TTC549 (cell line): ENCODE results near the gene CCNT1.
"Not testable (repeated sequence)": the region's sequence is repeated elsewhere in the genome, so short reads cannot be mapped to it uniquely, and the experiment has no call there.

ENCODE experiments used
- FAIRE-seq: peaks from 2 replicates; lab custom pipeline; 2012; peaks lifted over from hg19 to GRCh38; lab: Jason Lieb, UNC

CCNT1 gene

GRCh38 chr12:48690990-48691389 is 25.5 kb downstream of the CCNT1 start:
- FAIRE-seq, result no peak

- FAIRE-seq, result no peak
Observed at GRCh38 chr12:48690436-48690835, 26.1 kb downstream of the CCNT1 start.

DNA sequence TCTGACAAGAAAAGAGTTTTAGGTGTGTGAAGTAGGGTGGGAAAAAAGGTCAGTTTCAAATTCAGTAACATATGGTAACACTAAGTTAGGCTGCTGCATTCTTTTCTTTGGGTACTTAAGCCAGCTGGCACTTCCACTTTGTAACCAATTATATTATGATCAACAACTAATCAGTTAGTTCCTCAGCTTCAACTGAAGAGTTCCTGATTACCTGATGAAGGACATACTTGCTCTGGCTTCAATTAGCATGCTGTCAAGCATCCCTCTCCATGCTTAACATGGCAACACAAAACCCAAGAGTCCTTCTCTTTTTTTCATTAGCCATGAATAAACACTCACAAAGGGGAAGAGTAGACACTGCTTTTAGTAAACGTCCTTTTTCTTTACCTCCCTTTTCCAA is 27.7 kb downstream of the CCNT1 start:
- FAIRE-seq, result no peak

DNA sequence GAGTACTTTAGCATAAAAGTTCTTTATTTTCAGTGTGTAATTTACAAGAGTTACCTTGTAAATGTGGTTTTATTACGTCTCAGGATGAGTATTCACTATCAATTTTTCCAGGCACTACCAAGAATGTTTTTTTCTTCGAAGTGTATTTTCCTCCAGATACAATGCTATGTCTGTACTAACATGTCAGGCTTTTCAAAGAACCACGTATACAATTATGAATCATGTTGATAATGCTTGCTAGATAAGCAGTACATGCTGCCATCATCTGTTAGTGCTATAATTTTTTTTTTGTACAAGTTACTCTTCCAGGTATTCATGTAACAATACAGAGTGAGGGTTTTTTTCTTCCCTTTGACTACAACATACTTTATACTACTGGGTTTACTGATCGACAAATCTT is 28.9 kb downstream of the CCNT1 start:
- FAIRE-seq, result no peak

DNA sequence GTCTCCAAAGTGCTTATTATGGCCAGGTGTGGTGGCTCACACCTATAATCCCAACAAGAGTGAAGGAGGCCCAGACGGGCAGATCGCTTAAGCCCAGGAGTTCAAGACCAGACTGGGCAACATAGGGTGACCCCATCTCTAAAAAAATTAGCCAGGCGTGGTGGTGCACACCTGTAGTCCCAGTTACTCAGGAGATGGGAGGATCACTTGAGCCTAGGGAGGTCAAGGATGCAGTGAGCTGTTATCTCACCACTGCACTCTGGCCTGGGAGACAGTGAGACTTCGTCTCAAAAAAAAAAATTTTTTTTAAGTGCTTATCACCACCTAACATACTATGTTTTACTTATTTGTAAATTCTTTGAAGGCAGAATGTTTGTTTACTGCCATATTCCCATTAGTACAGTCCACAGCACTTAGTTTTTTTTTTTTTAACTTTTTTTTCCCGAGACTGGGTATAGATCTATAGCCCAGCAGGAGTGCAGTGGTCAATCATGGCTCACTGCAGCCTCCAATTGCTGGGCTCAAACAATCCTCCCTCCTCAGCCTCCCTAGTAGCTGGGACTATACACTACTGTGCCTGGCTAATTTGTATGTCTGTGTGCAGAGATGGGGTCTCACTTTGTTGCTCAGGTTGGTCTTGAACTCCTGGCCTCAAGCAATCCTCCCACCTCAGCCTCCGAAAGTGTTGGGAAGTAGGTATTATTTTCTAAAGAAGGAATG is 29.7 kb downstream of the CCNT1 start:
- no peak for FAIRE-seq

GRCh38 chr12:48686037-48686595 is 30.4 kb downstream of the CCNT1 start:
- FAIRE-seq, result no peak

GRCh38 chr12:48683534-48683933 is 33.0 kb downstream of the CCNT1 start:
- no peak for FAIRE-seq

GRCh38 chr12:48682927-48683326 is 33.6 kb downstream of the CCNT1 start:
- no peak for FAIRE-seq

GRCh38 chr12:48682533-48682905 is 34.0 kb downstream of the CCNT1 start:
- FAIRE-seq, result not testable (repeated sequence)

- FAIRE-seq, result peak; percentile 78
Observed at GRCh38 chr12:48681710-48682532, 34.6 kb downstream of the CCNT1 start, which contains the start of gene KANSL2. Gene KANSL2 (minus strand): TSS chr12:48682238. CDS start chr12:48681632, 606 bp downstream.

DNA sequence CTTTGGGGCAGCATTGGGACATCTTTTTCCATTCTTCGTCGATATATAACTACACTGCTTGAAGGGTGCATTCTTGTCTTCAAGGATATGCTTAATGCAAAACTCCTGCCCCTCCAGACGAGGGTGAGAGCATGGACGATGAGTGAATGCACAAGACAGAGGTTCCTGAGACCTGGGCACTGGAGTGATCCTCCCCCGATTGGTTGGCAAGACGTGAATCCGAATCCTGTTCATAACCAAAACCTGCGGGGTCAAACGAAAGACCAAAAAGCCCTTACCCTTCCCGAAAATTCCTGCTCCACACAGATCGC is 35.2 kb downstream of the CCNT1 start:
- FAIRE-seq, result no peak

- FAIRE-seq, result no peak
Observed at GRCh38 chr12:48680861-48681260, 35.6 kb downstream of the CCNT1 start.

- no peak for FAIRE-seq
Observed at GRCh38 chr12:48678551-48679185, 37.8 kb downstream of the CCNT1 start.

GRCh38 chr12:48671231-48671856 is 45.2 kb downstream of the CCNT1 start:
- no peak for FAIRE-seq

- no peak for FAIRE-seq
Observed at GRCh38 chr12:48668996-48669395, 47.5 kb downstream of the CCNT1 start.

DNA sequence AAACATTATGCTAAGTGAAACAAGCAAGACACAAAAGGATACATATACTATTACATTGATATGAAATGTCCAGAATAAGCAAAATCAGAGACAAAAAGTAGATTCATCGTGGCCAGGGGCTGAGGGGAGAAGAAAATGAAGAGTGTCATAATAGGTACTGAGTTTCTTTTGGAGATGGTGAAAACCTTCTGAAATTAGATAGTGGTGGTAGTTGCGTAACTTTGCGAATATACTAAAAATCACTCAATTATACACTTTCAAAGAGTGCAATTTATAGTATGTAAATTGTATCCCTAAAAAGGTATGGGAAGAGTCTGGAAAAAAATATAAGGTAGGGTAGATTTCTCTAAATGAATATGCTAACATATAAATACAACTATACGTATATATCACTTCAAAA is 56.6 kb downstream of the CCNT1 start:
- no peak for FAIRE-seq

- FAIRE-seq, result no peak
Observed at GRCh38 chr12:48651681-48652080, 64.8 kb downstream of the CCNT1 start.

DNA sequence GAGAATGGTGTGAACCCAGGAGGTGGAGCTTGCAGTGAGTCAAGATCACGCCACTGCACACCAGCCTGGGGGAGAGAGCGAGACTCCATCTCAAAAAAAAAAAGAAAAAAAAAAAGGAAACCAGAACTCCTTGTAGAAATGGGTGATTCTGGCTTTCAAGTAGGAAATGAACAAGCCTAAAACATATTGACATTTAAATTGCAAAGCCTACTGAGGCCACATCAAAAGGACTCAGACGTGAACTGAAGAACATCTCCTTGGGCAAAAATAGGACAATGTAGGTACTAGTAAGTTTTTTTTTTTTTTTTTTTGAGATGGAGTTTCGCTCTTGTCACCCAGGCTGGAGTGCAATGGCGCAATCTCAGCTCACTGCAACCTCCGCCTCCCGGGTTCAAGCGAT is 71.2 kb downstream of the CCNT1 start:
- FAIRE-seq, result not testable (repeated sequence)

DNA sequence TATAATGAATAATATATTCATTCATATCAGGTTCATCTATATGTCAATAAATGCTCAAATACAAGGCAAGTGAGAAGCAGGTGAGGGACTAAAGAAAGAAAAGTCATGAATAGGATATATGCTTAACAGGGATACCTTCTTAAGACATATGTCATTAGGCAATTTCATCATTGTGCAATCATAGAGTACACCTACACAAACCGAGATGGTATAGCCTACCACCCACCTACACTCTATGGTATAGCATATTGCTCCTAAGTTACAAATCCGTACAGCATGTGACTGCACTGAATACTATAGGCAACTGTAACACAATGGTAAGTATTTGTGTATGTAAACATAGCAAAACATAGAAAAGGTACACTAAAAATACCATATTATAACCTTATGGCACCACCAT is 73.5 kb downstream of the CCNT1 start:
- FAIRE-seq, result no peak

DNA sequence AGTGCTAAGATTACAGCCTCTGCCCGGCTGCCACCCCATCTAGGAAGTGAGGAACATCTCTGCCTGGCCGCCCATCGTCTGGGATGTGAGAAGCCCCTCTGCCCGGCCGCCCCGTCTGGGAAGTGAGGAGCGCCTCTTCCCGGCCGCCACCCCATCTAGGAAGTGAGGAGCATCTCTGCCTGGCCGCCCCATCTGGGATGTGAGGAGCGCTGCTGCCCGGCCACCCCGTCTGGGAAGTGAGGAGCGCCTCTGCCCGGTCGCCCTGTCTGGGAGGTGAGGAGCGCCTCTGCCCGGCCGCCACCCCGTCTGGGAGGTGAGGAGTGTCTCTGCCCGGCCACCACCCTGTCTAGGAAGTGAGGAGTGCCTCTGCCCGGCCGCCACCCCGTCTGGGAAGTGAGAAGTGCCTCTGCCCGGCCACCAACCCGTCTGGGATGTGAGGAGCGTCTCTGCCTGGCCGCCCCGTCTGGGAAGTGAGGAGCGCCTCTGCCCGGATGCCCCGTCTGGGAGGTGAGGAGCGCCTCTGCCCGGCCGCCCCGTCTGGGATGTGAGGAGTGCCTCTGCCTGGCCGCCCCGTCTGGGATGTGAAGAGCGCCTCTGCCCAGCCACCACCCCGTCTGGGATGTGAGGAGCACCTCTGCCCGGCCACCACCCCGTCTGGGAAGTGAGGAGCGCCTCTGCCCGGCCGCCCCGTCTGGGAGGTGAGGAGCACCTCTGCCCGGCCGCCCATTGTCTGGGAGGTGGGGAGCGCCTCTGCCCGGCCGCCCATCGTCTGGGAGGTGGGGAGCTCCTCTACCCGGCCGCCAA is 74.6 kb downstream of the CCNT1 start:
- FAIRE-seq, result not testable (repeated sequence)

DNA sequence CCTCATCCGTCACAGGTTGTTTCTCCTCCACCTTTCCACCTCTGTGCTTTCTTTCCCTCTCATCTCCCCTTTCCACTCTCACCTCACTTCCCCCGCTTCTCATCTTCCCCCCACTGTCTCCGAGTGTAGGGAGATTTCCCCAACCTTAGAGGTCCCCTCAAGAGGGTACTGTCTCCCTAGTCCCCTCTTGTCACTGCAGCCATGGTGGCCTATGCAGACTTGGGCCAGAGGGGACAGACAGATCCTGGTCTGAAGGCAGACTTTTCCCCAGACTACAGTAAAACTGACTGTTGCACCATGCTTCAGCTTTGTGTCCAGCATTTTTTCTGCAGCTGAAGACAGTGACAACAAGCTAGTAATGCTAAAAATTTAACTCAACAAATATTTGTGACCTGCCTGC is 75.7 kb downstream of the CCNT1 start:
- FAIRE-seq, result no peak

GRCh38 chr12:48640428-48640827 is 76.1 kb downstream of the CCNT1 start:
- FAIRE-seq, result no peak
